GM12878 (cell line): ENCODE results near the gene STXBP4.

Experiments used
- CTCF ChIP-seq, 3 experiments: IDR thresholded peaks in 2 of 3; conservative IDR thresholded peaks in 1 of 3; 2 replicates each; pipeline ENCODE4 v1.5.1; 2011; ENCODE audit warnings: low read depth in 3 of 3, low read length in 3 of 3, mild to moderate bottlenecking in 3 of 3, control low read depth in 2 of 3, moderate library complexity in 2 of 3, inconsistent platforms in 1 of 3, mixed read lengths in 1 of 3; ENCODE audit not compliant: control insufficient read depth in 2 of 3, insufficient read depth in 1 of 3; ENCODE audit errors: extremely low read depth in 1 of 3
- EP300 ChIP-seq, 2 experiments: fragments of 150-350 bp in 1 of 2; IDR thresholded peaks; 2 replicates each; pipeline ENCODE4 v1.6.1; 2011 to 2012; ENCODE audit warnings: low read depth in 2 of 2, low read length in 2 of 2, borderline replicate concordance in 1 of 2, improper control_type of control experiment in 1 of 2, inconsistent platforms in 1 of 2; ENCODE audit not compliant: control insufficient read depth in 1 of 2
- HDAC6 ChIP-seq: fragments of 200-600 bp; sonication (generic); IDR thresholded peaks from one replicate; pipeline ENCODE4 v1.8.0; 2017; ENCODE audit warnings: antibody characterized with exemption; ENCODE audit not compliant: unreplicated experiment
- IRF4 ChIP-seq: IDR thresholded peaks from 2 replicates; pipeline ENCODE4 v1.6.1; 2011; ENCODE audit warnings: low read depth, low read length
- PKNOX1 ChIP-seq: fragments of 450-650 bp; IDR thresholded peaks from 2 replicates; pipeline ENCODE4 v1.6.1; 2016; ENCODE audit warnings: mild to moderate bottlenecking
- YY1 ChIP-seq: IDR thresholded peaks from 2 replicates; pipeline ENCODE4 v1.6.1; 2011; ENCODE audit warnings: low read depth, mild to moderate bottlenecking, low read length

GRCh38 chr17:54992797-54993639 lies 24.5 kb downstream of the STXBP4 start:
- TF ChIP-seq HDAC6 (no peak), YY1 (no peak), CTCF (IDR thresholded peaks at IDR 0.05 in 2 of 3, conservative IDR thresholded peaks at IDR 0.05 in 1 of 3; ENCODE audit: control insufficient read depth in 2 of 3, extremely low read depth in 1 of 3, insufficient read depth in 1 of 3, low read depth in 3 of 3, low read length in 3 of 3) (peak; percentile 50 to 66 (median 51); a peak in 5 of 6 replicates), IRF4 (no peak), PKNOX1 (no peak), EP300 (IDR thresholded peaks at IDR 0.05; ENCODE audit: borderline replicate concordance in 1 of 2, control insufficient read depth in 1 of 2, low read depth in 2 of 2, low read length in 2 of 2) (no peak)
